Osteoblast (primary cell): Measurements from ENCODE around the gene ADGRL2. TPM values are rescaled to one million over a fixed set of nuclear protein-coding genes. Genes with fewer than 3 reads are reported as not detected.

ENCODE experiments used
- DNase-seq: peaks from one replicate; pipeline ENCODE4 v3.0.0; 2011; ENCODE audit warnings: low spot score, mixed read lengths; ENCODE audit not compliant: insufficient read length; ENCODE audit errors: missing footprints
- H2AFZ ChIP-seq: 2 replicates; pipeline ENCODE4 v1.6.0; 2011; ENCODE audit warnings: mild to moderate bottlenecking, low read length
- H3K27ac ChIP-seq: 2 replicates; pipeline ENCODE4 v1.5.1; 2011; ENCODE audit warnings: mild to moderate bottlenecking, low read depth, low read length, moderate library complexity
- H3K27me3 ChIP-seq: 2 replicates; pipeline ENCODE4 v1.6.0; 2012; ENCODE audit warnings: mild to moderate bottlenecking, control low read depth, inconsistent platforms, low read length, moderate library complexity; ENCODE audit not compliant: insufficient read depth
- H3K36me3 ChIP-seq: 2 replicates; pipeline ENCODE4 v1.5.1; 2011; ENCODE audit warnings: mild to moderate bottlenecking, low read length, control low read depth, moderate library complexity; ENCODE audit not compliant: insufficient read depth
- H3K4me1 ChIP-seq: 2 replicates; pipeline ENCODE4 v1.5.1; 2011; ENCODE audit warnings: mild to moderate bottlenecking, low read length, control low read depth, moderate library complexity; ENCODE audit not compliant: insufficient read depth
- H3K4me2 ChIP-seq: 2 replicates; pipeline ENCODE4 v1.6.0; 2011; ENCODE audit warnings: mild to moderate bottlenecking, low read length; ENCODE audit not compliant: insufficient read depth
- H3K4me3 ChIP-seq: fragments of 200-600 bp; sonication (generic); 3 replicates; pipeline ENCODE4 v1.5.1; 2012; ENCODE audit warnings: mild to moderate bottlenecking, low read length, inconsistent platforms; ENCODE audit not compliant: insufficient read depth
- H3K79me2 ChIP-seq: 2 replicates; pipeline ENCODE4 v1.6.0; 2012; ENCODE audit warnings: mild to moderate bottlenecking, low read length, control low read depth, inconsistent platforms; ENCODE audit not compliant: insufficient read depth
- H3K9me3 ChIP-seq: 2 replicates; pipeline ENCODE4 v1.5.1; 2011; ENCODE audit warnings: low read depth, low read length, control low read depth
- H4K20me1 ChIP-seq: 2 replicates; pipeline ENCODE4 v1.6.0; 2012; ENCODE audit warnings: mild to moderate bottlenecking, low read length, control low read depth; ENCODE audit not compliant: insufficient read depth
- CTCF ChIP-seq: IDR thresholded peaks from 2 replicates; pipeline ENCODE4 v1.5.1; 2011; ENCODE audit warnings: mild to moderate bottlenecking, low read depth, low read length, moderate library complexity; ENCODE audit errors: extremely low read depth
- total RNA-seq: library from RNA; depleted of rRNA; stranded (reverse); fragments of >200 nt; gene quantifications from 2 replicates; pipeline ENCODE4 v1.2.3, GENCODE V29; 2012

The ADGRL2 gene
- total RNA-seq, 1 donor = 55.4 TPM

GRCh38 chr1:82001345-82001744 lies 200.6 kb downstream of the ADGRL2 start:
- Histone ChIP-seq H4K20me1 (no peaks in the 10 kb centered on the region), H3K27ac (no peak overlapping the region), H2AFZ (no peak overlapping the region), H3K4me1 (peaks cover 5% of the 10 kb centered on the region), H3K4me3 (no peak overlapping the region), H3K79me2 (no peaks in the 10 kb centered on the region), H3K4me2 (no peak overlapping the region), H3K9me3 (no peaks in the 10 kb centered on the region), H3K27me3 (no peaks in the 10 kb centered on the region), H3K36me3 (no peaks in the 10 kb centered on the region)
- DNase-seq = peak; percentile 50
- no peak for TF ChIP-seq CTCF

- no peak overlapping the region for H2AFZ ChIP-seq
- no peak for DNase-seq
- H3K9me3 ChIP-seq = no peaks in the 10 kb centered on the region
- no peaks in the 10 kb centered on the region for H4K20me1 ChIP-seq
- no peak overlapping the region for H3K4me3 ChIP-seq
- H3K4me1 ChIP-seq = no peaks in the 10 kb centered on the region
- H3K4me2 ChIP-seq = no peak overlapping the region
- no peaks in the 10 kb centered on the region for H3K27me3 ChIP-seq
- H3K27ac ChIP-seq = no peak overlapping the region
- no peaks in the 10 kb centered on the region for H3K36me3 ChIP-seq
- TF ChIP-seq CTCF = no peak
- no peaks in the 10 kb centered on the region for H3K79me2 ChIP-seq
Observed at GRCh38 chr1:82007804-82008203, 207.1 kb downstream of the ADGRL2 start.

- Histone ChIP-seq H3K9me3 (no peaks in the 10 kb centered on the region), H3K79me2 (no peaks in the 10 kb centered on the region), H3K27ac (no peak overlapping the region), H3K4me1 (no peaks in the 10 kb centered on the region), H3K4me3 (no peak overlapping the region), H3K27me3 (peaks cover 3% of the 10 kb centered on the region), H3K4me2 (no peak overlapping the region), H3K36me3 (no peaks in the 10 kb centered on the region), H2AFZ (no peak overlapping the region), H4K20me1 (no peaks in the 10 kb centered on the region)
- peak; percentile 21 for TF ChIP-seq CTCF
- no peak for DNase-seq
Observed at GRCh38 chr1:82013702-82014101, 213.0 kb downstream of the ADGRL2 start.

- H3K4me3 ChIP-seq = no peak overlapping the region
Observed at GRCh38 chr1:82015444-82015843, 214.7 kb downstream of the ADGRL2 start.

More at GRCh38 chr1:82015444-82015843, 214.7 kb downstream of the ADGRL2 start:
- Histone ChIP-seq H3K4me1 (no peaks in the 10 kb centered on the region), H3K9me3 (no peaks in the 10 kb centered on the region), H3K36me3 (no peaks in the 10 kb centered on the region), H3K79me2 (no peaks in the 10 kb centered on the region), H3K4me2 (no peak overlapping the region), H4K20me1 (no peaks in the 10 kb centered on the region), H3K27me3 (peaks cover 3% of the 10 kb centered on the region), H3K27ac (no peak overlapping the region), H2AFZ (no peak overlapping the region)
- no peak for TF ChIP-seq CTCF
- no peak for DNase-seq
